HG03432 (cell line): ENCODE results near the gene UBE2I.

ENCODE experiments used
- ATAC-seq: cut with Tn5 transposase; IDR thresholded peaks from one replicate; pipeline ENCODE4 v1.9.1; 2021; ENCODE audit warnings: mild to moderate bottlenecking, moderate library complexity; ENCODE audit not compliant: unreplicated experiment

UBE2I gene

DNA sequence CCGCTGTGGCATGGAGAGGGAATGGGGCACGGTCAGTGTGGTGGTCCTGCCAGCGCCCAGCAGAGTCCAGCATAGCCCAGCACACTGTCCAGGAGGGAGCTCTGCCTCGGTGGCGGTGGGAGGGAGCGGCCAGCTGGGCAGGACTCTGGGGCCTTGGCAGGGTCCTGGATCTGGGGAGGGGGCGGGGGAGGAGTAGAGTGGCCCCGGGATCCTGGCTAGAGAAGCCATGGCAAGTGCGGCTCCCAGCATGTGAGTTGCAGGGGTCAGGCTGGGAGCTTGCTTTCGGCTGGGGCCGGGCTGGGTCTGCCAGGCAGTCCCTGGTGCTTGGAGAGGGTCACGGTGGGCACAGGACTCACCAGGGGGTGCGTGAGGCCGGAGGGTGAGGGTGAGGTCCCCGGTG lies 46.2 kb downstream of the UBE2I start:
- no peak for ATAC-seq

DNA sequence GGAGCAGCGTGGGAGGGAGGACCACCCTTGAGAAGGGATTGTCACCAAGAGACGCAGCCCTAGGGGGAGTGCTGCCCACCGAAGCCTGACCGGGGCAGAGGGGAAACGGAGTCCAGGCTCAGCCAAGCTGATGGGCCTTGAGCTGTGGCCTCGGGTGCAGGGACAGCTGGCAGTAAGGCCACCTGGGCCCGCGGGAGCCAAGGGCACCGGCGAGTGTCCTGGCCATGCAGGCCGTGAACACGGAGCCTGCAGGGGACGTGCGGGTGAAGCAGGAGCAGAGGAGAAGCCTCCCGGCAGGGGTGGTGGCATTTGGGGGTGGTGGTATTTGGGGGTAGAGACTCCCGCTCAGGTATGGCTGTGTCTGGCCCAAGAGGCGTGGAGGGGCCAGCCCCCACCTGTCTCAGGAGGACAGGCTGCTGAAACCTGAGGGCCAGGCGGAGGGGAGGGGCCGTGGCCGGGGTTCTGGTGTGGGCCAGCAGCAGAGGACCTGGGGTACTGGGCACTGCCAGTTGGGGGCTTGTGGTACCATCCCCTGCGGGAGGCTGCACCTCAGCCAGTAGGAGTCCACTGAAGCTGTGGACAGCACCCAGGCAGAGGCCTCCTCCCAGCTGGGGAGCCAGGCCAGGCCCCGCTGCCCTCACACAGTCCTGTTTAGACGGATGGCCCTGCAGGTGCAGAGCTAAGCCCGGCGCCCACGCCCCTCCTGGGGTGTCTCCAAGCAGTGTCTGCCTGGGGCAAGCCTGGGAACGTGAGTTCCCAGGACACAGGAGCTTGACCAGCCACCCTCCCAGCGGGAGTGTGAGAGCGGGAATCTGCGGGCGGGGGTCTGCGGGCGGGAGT lies 46.8 kb downstream of the UBE2I start:
- ATAC-seq: no peak

DNA sequence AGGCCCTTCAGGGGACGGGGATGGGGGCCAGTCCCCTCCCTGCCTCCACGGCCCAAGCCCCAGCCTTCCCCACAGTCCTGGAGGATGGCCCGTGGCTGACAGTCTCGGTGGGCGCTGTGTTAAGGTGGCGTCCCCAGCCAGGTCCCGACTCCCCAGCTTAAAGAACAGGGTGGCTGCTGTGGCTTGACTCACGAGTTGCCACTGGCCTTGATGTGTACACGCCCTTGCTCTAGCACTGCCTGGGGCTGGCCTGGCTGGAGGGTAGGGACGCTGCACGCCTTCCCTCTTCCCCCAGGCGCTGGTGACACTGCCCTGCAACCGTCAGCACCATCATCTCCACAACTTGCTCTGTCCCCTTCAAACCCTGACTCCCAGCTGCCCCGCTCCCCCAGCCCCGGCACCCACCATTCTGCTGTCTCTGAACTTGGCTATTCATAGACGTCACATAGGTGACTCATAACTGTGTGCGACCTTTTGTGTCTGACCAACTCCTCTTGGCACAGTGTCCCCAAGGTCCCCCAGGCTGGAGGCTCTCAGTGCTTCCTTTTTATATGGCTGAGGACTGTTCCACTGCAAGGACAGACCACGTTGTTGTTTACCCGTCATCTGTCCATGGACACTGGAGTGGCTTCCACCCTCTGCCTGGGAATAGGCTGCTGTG lies 48.6 kb downstream of the UBE2I start:
- ATAC-seq: no peak

DNA sequence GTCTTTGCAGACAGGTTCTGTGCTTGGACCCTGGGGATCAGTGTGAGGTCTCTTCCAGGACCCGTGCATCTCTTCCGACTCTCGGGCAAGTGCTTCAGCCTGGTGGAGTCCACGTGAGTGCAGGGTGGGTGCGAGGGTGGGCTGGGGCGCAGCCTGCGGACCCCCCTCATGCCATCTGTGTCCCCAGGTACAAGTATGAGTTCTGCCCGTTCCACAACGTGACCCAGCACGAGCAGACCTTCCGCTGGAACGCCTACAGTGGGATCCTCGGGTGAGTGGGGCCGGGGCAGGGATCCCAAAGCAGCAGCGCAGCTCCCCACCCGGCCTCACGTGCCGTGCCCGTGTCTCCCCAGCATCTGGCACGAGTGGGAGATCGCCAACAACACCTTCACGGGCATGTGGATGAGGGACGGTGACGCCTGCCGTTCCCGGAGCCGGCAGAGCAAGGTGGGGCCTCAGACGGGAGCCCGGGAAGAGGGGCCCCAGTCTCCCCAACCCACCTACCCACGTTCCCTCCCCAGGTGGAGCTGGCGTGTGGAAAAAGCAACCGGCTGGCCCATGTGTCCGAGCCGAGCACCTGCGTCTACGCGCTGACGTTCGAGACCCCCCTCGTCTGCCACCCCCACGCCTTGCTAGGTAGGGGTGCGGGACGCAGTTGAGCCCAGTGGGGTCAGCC lies 52.4 kb downstream of the UBE2I start:
- no peak for ATAC-seq

DNA sequence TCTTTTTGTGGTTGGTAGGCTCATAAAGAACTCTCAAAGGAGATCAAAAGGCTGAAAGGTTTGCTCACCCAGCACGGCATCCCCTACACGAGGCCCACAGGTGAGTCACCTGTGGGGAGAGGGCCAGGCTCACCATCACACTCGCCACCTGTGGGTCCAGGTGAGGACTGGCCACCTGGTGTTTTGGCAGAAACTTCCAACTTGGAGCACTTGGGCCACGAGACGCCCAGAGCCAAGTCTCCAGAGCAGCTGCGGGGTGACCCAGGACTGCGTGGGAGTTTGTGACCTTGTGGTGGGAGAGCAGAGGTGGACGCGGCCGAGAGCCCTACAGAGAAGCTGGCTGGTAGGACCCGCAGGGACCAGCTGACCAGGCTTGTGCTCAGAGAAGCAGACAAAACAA lies 53.4 kb downstream of the UBE2I start:
- no peak for ATAC-seq

DNA sequence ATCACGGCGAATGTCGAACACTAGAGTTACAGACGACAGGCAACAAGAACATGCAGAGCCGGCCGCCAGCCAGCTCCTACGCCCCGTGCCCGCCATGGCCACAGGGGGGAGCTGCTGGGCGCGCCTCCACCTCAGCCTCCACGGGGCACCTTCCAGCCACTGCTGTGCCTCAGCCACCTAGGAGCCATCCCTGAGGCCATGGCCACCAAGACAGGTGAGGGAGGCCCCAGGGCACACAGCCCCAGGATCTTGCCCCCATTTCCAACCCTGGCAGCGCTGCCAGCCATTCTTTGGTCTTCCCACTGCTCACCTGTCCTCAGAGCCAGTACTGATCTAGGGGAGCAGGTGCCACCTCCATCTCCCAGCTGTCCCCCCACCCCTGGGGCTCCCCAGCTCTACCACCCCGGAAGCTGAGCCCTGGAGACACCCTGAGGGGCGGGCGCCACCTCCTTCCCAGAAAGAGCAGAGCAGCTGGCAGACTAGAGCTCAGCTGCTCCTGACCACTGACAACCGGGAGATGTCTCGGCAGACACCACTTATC lies 54.1 kb downstream of the UBE2I start:
- no peak for ATAC-seq

DNA sequence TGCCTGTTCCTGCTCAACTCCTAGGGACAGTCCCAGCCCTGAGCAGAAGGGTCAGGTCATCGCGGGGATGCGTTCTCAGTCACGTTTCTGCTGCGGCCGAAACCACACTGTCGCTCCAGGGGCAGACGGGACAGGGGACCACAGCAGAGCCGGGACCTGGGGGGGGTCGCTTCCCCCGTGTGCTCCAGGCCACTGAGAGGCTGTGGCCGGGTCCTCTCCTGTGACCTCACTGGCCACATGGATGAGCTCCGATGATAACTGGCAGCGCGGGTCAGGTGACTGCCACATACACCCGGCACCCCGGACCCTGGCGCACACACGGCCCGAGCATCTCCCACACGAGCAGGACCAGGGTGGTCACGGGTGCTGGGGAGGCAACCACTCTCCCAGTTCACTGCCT lies 55.1 kb downstream of the UBE2I start:
- no peak for ATAC-seq

DNA sequence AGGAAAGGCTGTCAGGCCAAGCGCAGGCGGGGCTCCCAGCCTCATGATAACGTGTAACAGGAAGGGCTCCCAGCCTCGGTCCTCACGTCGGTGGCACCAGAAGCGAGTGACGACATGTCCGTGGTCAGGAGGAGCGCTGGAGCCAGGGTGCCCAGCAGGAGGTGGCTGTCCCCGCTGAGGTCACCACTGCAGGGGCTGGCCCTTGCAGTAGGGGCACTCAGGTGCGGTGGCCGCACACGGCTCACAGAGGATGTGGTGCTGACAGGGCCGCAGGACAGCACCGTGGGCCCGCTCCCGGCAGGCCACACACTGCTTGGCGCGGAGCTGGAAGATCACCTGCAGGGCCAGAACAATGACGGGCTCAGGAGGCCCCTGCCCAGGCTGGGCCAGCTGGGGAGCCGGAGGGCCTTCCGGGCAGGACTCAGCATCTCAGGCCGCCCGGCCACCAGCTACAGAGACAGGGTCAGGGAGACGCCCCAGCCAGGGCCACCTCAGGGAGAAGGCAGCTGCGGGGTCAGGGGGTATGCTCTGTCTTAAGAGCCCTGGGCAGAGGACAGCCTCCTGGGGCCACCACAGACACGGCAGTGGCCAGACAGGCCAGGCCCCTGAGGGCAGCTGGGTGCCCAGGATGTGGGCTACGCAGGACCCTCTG lies 56.8 kb downstream of the UBE2I start:
- no peak for ATAC-seq

DNA sequence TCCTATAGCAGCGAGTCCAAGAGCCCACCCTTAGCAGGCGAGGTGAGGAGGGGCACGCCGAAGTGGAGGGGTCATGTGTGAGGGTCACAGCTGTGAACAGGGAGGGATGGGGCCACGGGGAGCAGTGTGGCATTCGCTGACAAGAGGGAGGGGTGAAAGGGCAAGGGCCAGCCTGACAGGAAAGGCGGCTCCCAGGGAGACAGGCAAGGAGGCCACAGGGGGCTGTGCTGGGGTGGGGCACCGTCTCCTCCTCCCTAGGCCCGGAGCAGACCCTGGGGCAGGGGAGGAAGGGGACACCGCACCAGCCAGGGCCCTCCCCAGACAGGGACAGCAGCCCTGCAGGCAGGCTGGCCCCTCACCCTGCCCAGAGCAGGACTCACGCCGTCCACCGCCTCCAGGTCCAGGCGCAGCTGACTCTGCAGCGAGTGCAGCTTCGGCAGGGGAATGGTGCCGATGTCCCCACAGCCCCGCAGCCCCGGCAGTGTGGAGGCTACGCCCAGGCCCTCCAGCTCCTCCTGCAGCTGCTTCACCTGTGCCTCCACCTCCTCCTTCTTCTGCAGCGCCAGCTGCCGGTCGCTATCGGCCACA lies 57.4 kb downstream of the UBE2I start:
- ATAC-seq: no peak

DNA sequence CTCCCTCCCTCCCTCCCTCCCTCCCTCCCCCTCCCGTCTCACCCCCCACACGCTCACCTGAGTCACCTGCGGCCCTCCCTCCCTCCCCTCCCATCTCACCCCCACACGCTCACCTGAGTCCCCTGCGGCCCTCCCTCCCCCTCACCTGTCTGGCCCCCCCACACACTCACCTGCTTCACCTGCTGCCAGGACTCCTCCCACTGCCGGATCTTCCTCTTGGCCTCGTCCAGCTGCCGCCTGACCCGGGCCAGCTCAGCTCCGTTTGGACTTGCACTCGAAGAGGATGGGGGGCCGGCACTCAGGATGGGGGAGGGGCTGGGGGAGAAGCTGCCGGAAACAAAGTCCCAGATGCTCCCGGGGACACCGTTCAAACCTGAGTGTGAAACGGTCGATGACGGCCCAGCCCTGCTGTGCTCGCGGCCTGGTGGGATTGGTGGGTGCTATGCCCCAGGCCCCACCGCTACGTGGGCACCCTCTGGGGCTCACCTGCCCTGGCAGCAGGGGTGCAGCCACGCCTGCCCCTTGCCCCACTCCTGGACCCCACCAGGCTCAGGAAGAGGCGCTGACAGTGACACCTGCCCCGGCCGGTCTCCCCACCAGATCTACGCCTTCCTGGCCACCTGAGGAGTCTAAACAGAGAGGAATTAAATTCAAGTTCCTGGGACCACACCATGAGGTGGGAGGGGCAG lies 58.2 kb downstream of the UBE2I start:
- no peak for ATAC-seq

DNA sequence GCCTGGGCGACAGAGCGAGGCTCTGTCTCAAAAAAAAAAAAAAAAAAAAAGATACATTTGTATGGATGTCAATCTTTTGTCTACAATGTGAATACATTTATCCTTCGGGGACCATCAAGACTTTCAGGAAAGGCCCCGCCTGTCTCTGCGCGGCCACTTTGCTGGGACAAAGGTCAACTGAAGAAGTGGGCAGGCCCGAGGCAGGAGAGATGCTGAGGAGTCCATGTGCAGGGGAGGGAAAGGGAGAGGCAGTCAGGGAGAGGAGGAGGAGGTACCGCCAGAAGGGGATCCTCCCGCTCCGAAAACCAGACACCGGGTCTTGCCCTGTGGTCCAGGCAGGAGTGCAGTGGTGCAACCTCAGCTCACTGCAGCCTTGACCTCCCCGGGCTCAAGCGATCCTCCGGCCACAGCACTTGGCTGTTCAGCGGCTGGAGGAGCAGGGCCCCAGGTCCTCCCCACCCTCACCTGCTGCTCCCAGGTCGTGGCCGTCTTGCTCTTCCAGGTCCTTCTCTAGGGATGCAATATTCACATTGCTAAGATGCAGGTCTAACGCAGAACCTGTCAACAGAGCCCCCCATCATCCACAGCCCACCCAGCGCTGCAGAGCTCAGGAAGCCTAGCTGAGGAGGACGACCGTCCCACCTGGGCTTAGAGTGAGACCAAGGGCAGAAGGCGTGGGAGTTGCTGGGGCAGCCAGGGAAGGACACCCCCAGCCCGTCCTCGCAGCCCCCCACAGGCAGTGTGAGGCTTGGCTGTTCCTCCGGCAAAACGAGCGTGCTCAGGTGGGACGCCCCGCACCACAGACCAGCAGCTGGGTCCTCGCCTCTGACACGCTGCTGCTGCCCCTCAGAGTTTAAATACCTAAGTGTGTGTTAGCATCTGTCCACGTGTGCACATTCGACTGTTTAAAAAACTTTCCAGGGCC lies 61.9 kb downstream of the UBE2I start:
- no peak for ATAC-seq

DNA sequence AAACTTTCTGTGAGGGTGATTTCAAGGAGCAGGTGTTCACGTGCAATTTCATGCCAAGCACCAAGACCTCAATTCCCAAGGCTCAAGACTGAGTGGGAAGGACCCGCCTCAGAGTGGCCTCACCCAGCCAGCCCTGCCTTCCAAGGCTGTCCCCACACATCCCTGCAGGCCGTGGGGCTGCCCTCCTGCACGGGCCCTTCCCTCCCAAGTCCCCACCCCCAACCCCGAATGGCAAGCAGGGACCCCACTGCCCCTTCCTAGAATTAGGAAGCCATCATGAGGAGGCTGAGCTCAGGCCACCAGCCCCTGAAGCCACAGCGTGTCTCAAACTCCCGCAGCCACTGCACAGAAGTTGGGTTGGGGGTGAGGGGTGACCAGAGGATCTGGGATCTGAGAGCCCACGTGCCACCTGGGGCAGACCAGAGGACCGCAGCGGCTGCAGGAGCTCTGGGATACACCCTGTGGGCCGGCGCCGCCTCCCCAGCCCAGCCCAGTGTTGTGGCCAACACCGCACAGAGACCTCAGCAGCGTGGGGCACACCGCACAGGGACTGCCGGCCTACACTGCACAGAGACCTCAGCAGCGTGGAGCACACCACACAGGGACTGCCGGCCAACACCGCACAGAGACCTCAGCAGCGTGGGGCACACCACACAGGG lies 63.0 kb downstream of the UBE2I start:
- no peak for ATAC-seq

DNA sequence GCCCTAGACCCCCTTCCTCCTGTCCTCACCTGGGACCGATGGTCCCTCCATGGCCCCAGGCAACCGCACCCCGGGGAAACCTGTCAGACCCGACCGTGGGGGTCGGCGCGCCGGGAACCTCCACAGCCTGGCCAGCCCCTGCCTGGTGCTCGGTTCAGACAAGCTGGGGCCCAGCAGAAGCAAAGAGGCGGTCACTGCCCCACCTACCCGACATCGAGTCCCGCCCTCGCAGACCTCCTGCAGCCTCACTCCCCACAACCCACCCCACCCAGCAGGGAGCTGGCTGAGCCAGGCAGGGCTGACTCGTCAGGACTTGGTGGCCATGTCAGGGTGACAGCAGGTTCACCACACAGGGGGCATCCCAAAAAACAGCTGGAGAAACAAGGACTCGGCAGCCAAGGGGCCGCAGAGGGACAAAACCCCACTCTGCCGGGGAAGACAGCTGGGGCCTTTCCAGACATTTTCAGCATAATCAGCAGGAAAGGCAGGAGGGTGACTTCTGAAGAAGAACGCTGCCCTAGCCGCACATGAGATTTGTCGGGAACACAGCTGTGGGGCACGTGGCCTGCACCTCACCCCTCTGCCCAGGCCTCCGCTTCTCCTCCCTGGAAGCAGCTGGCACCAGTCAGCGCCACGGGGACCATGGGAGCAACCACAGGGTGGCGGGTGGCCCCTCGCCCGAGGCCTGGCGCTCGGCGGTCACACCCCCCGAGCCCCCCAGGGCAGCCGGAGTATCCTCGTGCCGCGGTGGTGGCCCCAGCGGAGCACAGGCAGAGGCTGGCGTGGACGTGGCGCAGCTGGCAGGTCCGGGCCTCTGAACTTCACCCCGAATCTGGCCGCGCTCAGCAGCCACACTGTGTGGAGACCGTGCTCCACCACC lies 65.2 kb downstream of the UBE2I start:
- ATAC-seq: no peak

DNA sequence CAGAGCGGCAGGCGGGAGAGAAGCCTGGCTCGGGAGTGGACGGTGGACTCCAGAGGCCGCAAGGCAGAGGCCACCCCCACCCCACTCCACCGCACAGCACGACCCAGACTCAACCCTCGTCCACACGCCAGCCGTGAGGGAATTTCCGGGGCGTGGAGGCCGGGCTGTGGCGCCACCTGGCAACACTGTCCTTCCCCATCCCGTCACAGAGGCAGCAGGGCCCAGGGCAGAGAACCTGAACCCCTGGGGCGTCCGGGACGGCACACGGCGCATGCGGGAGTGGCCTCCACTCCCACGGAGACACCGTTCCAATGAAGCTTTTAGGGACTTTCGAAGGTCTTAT lies 65.8 kb downstream of the UBE2I start:
- ATAC-seq: no peak

DNA sequence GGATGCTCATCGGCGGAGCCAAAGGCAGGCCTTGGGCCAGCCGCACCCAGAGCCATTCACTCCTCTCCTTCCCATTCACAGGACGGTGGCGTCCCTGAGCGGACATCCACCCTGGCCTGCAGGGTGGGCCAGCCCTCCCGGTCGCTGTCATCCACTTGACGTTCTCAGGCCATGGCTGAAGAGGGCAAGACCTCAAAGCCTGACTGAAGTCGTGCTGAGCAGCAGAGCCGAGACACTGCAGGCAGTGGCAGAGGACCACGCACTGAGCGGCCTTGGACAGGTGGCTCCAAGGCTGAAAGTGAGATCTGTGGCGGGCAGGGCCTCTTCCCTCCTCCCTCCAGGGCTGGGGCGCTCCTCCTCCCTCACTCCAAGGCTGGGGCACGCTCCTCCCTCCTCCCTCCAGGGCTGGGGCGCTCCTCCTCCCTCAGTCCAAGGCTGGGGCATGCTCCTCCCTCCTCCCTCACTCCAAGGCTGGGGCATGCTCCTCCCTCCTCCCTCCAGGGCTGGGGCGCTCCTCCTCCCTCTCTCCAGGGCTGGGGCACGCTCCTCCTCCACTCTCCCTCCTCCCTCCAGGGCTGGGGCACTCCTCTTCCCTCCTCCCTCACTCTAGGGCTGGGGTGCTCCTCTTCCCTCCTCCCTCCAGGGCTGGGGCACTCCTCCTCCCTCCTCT lies 66.4 kb downstream of the UBE2I start:
- ATAC-seq: no peak
